ENCODE data around the gene CLOCK. TPM values are rescaled to one million over a fixed set of nuclear protein-coding genes. Genes with fewer than 3 reads are reported as not detected.
A peak's percentile ranks its signal among the peaks of the same experiment; 100 is the strongest.

CLOCK gene
- total RNA-seq, 1 experiment from 2014 or later, result 37.6 TPM

DNA sequence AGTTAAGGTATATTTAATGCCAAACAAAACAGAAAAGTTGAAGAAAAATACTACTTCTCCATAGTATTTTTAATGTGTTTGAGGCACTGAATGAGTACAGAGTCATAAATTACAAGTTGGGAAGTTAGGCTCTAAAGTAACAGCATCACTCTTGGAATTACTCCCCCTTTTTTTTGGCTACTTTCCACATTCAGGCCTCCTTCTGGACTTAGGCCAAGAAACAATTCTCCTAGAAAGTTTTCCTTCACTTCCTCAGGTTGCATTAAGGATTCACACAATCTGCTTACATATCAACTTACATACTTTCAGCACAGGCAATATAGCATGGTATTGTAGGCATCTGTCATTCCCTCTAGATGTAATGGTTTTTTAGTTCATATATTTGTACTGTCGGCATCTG is 98.9 kb downstream of the CLOCK start:
- peak; percentile 46 for DNase-seq (ENCODE audit: unreplicated experiment)
- H3K36me3 Mint-ChIP-seq (ENCODE audit: insufficient read depth, unreplicated experiment), result peaks cover 70% of the 10 kb centered on the region
- CTCF ChIA-PET, result interaction anchor here (1.4 to 3.8 kb wide), 4 partner anchors 10 to 290 kb away, joined by 3 to 22 read pairs (median 8); no protein-coding TSS in a partner anchor
- no peaks in the 10 kb centered on the region for H3K27me3 Mint-ChIP-seq (ENCODE audit: insufficient read depth, unreplicated experiment)
- TF ChIP-seq CTCF (IDR thresholded peaks at IDR 0.05; ENCODE audit: unreplicated experiment), result no peak
- POLR2A ChIA-PET, result interaction anchor here (0.7 to 2.5 kb wide), 5 partner anchors 11 to 476 kb away, joined by 3 to 6 read pairs (median 3); partner anchors contain the start of gene SRD5A3
- BruUV-seq (replicated peaks), result no TSS peak
- H3K4me1 Mint-ChIP-seq (ENCODE audit: insufficient read depth, unreplicated experiment), result peaks cover 6% of the 10 kb centered on the region
- H3K9me3 Mint-ChIP-seq (ENCODE audit: unreplicated experiment), result no peaks in the 10 kb centered on the region
- H3K4me3 Mint-ChIP-seq (ENCODE audit: unreplicated experiment), result no peak overlapping the region
- no peak overlapping the region for H3K27ac Mint-ChIP-seq (ENCODE audit: low read depth, unreplicated experiment)
- intact Hi-C loops (cut with micrococcal nuclease), result no loop called here

GRCh38 chr4:55447108-55447708 is 99.5 kb downstream of the CLOCK start:
- H3K27ac Mint-ChIP-seq (ENCODE audit: low read depth, unreplicated experiment), result no peak overlapping the region
- DNase-seq (ENCODE audit: unreplicated experiment), result no peak
- no peak for TF ChIP-seq CTCF (IDR thresholded peaks at IDR 0.05; ENCODE audit: unreplicated experiment)
- no peak overlapping the region for H3K4me3 Mint-ChIP-seq (ENCODE audit: unreplicated experiment)
- H3K36me3 Mint-ChIP-seq (ENCODE audit: insufficient read depth, unreplicated experiment), result peaks cover 74% of the 10 kb centered on the region
- peaks cover 6% of the 10 kb centered on the region for H3K4me1 Mint-ChIP-seq (ENCODE audit: insufficient read depth, unreplicated experiment)
- ChIA-PET POLR2A (interaction anchor here (0.7 to 2.5 kb wide), 2 partner anchors 98 to 101 kb away, joined by 3 to 6 read pairs; partner anchors contain the start of gene SRD5A3), CTCF (interaction anchor here (0.6 to 3.8 kb wide), 7 partner anchors 10 to 1526 kb away, joined by 3 to 22 read pairs (median 4); partner anchors contain the start of gene SRD5A3)
- no TSS peak for BruUV-seq (replicated peaks)
- no peaks in the 10 kb centered on the region for H3K27me3 Mint-ChIP-seq (ENCODE audit: insufficient read depth, unreplicated experiment)
- intact Hi-C loops (cut with micrococcal nuclease), result no loop called here
- no peaks in the 10 kb centered on the region for H3K9me3 Mint-ChIP-seq (ENCODE audit: unreplicated experiment)

DNA sequence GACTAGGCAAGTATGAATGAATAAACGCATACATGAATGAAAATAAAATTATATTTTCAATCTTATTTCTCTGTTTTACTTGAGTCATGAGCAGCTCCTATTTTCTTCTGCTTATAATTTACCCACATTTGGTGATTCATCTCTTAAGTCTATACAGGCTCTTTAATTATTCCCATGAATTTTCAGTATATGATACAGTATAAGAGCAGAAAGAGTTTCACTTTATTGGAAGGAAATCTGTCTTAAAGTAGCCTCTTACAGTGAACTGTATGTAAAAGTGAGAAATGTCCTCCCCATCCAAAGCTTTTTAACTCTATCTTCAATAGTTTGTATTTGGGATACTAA is 100.2 kb downstream of the CLOCK start:
- H3K4me1 Mint-ChIP-seq (ENCODE audit: insufficient read depth, unreplicated experiment), result peaks cover 6% of the 10 kb centered on the region

More for the DNA sequence above, 100.2 kb downstream of the CLOCK start:
- H3K27me3 Mint-ChIP-seq (ENCODE audit: insufficient read depth, unreplicated experiment), result no peaks in the 10 kb centered on the region
- no peak overlapping the region for H3K27ac Mint-ChIP-seq (ENCODE audit: low read depth, unreplicated experiment)
- H3K9me3 Mint-ChIP-seq (ENCODE audit: unreplicated experiment), result no peaks in the 10 kb centered on the region
- no peak for TF ChIP-seq CTCF (IDR thresholded peaks at IDR 0.05; ENCODE audit: unreplicated experiment)
- no peak for DNase-seq (ENCODE audit: unreplicated experiment)
- no TSS peak for BruUV-seq (replicated peaks)
- ChIA-PET CTCF (interaction anchor here (0.6 to 3.8 kb wide), 14 partner anchors 9 to 1525 kb away, joined by 3 to 32 read pairs (median 5); partner anchors contain the start of genes NMU and SRD5A3), POLR2A (no interaction called here)
- H3K4me3 Mint-ChIP-seq (ENCODE audit: unreplicated experiment), result no peak overlapping the region
- H3K36me3 Mint-ChIP-seq (ENCODE audit: insufficient read depth, unreplicated experiment), result peaks cover 73% of the 10 kb centered on the region
- intact Hi-C loops (cut with micrococcal nuclease), result no loop called here
